ENCODE results near the gene HSD17B12. TPM values are rescaled to one million over a fixed set of nuclear protein-coding genes. Genes with fewer than 3 reads are reported as not detected.

HSD17B12 gene
- total RNA-seq, 1 donor from 2014 or later, result 48.4 TPM

DNA sequence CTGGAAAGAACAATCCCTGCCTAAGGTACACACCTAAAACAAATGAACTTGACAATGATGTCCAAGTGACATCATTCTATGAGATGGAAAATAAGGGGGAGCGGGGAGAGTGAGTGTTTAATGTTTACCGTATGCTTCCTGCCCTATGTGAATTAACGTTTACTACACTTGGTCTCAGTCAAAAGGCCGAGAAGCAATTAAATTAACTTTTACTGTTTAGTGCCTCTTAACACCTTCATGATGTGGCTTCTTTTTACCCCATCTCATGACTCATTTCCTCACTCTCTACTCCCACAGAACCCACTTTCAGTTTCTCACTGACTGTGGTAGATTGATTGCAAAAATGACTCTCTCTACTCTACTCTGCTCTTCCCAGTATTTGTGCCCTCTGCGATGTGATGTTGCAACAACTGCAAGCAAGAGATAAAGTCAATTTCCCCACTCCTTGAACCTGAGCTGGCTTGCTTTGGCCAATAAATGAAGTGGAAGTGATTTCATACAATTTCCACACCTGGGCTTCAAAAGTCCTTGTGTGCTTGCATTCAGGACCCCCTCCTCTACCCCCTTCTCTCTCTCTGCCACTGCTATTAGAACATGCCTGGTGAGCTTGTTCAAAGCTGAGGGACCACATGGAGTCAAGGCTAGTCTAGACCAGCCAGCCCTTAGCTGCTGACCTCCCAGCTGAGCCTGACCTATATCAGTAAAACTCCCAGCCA is 188.5 kb downstream of the HSD17B12 start:
- no peaks in the 10 kb centered on the region for H3K27me3 ChIP-seq
- TF ChIP-seq, protein P1, sequence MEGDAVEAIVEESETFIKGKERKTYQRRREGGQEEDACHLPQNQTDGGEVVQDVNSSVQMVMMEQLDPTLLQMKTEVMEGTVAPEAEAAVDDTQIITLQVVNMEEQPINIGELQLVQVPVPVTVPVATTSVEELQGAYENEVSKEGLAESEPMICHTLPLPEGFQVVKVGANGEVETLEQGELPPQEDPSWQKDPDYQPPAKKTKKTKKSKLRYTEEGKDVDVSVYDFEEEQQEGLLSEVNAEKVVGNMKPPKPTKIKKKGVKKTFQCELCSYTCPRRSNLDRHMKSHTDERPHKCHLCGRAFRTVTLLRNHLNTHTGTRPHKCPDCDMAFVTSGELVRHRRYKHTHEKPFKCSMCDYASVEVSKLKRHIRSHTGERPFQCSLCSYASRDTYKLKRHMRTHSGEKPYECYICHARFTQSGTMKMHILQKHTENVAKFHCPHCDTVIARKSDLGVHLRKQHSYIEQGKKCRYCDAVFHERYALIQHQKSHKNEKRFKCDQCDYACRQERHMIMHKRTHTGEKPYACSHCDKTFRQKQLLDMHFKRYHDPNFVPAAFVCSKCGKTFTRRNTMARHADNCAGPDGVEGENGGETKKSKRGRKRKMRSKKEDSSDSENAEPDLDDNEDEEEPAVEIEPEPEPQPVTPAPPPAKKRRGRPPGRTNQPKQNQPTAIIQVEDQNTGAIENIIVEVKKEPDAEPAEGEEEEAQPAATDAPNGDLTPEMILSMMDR (IDR thresholded peaks at IDR 0.05), result no peak
- intact Hi-C loops (cut with DNase I), result no loop called here

DNA sequence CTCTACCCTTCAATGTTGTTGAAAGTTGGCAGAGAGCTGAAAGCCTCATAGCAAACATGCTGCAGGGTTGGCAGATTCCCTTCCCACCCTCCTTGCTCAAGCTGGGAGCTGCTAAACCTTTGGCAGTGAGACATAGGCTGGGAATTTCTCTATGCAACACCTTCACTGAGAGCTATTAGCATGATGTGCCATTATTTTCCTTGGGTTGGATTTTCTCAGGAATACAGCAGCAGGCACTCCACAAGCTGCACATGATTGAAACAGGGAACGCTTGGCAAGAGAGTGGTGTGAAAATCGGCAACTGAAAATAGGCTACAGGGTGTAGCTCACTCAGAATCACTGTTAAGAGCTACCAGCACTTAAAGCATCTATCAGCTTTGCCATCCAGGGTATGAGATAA is 190.5 kb downstream of the HSD17B12 start:
- no peaks in the 10 kb centered on the region for H3K9me3 ChIP-seq
- no peaks in the 10 kb centered on the region for H3K4me1 ChIP-seq
- no peaks in the 10 kb centered on the region for H3K27me3 ChIP-seq
- intact Hi-C loops (cut with DNase I), result no loop called here
- TF ChIP-seq, protein P1 (IDR thresholded peaks at IDR 0.05), result no peak
- no peak for TF ChIP-seq POLR2A (IDR thresholded peaks at IDR 0.05)
- no peak for TF ChIP-seq POLR2AphosphoS5 (IDR thresholded peaks at IDR 0.05; ENCODE audit: insufficient read depth in 1 of 2, low read depth in 1 of 2)
- no peak overlapping the region for H3K4me3 ChIP-seq
- H3K36me3 ChIP-seq, result no peaks in the 10 kb centered on the region
- no peak for DNase-seq (ENCODE audit: extremely low spot score in 2 of 2)
- no peak overlapping the region for H3K27ac ChIP-seq

More for the DNA sequence above, 188.5 kb downstream of the HSD17B12 start:
- Histone ChIP-seq H3K27ac (no peak overlapping the region), H3K4me1 (no peaks in the 10 kb centered on the region), H3K9me3 (no peaks in the 10 kb centered on the region), H3K36me3 (no peaks in the 10 kb centered on the region), H3K4me3 (no peak overlapping the region)
- DNase-seq (ENCODE audit: extremely low spot score in 2 of 2), result no peak

DNA sequence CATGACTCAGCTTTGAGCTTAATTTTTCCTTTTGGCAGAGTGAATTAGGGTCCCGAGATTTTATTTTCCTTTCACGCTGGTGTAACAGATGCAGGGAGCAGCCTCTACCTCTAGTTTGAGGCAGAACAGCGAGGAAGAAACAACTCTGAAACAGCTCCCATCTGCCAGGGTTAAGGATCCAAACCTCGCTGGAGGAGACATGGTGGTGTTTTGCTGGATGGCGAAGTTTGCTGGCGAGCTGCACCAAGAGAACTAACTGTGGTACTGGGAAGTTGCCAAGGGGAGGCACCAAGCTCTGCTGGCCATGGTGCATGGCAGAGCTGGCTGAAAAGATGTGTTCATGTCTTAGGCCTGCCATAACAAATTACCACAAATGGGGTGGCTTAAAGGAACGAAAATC is 192.5 kb downstream of the HSD17B12 start:
- H3K27me3 ChIP-seq, result no peaks in the 10 kb centered on the region
- no peaks in the 10 kb centered on the region for H3K9me3 ChIP-seq
- no peak overlapping the region for H3K27ac ChIP-seq
- H3K36me3 ChIP-seq, result no peaks in the 10 kb centered on the region
- TF ChIP-seq, protein P1 (IDR thresholded peaks at IDR 0.05), result no peak
- TF ChIP-seq POLR2A (IDR thresholded peaks at IDR 0.05) (no peak), POLR2AphosphoS5 (IDR thresholded peaks at IDR 0.05; ENCODE audit: insufficient read depth in 1 of 2, low read depth in 1 of 2) (no peak)
- no peak for DNase-seq (ENCODE audit: extremely low spot score in 2 of 2)
- H3K4me1 ChIP-seq, result no peaks in the 10 kb centered on the region
- intact Hi-C loops (cut with DNase I), result no loop called here
- no peak overlapping the region for H3K4me3 ChIP-seq

DNA sequence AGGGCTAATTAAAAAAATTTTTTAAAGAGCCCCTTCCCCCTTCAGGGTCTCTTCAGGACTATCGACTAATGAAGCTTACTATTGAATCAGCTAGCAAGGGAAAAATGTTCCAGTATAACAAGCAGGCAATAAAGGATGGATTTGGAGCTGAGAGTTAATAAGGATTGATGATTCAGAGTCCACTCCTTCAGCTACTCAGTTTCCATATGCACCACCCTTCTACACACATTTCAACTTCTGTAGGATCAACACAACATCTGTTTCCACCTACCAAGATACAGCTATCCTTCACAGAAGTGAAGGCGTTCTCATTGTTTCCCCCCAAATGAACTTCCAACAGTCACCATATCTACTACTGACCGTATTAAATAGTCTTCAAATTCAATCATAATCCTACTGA is 193.5 kb downstream of the HSD17B12 start:
- Histone ChIP-seq H3K27me3 (no peaks in the 10 kb centered on the region), H3K27ac (no peak overlapping the region), H3K9me3 (no peaks in the 10 kb centered on the region), H3K4me3 (no peak overlapping the region), H3K4me1 (no peaks in the 10 kb centered on the region), H3K36me3 (no peaks in the 10 kb centered on the region)
- intact Hi-C loops (cut with DNase I), result no loop called here
- TF ChIP-seq POLR2AphosphoS5 (IDR thresholded peaks at IDR 0.05; ENCODE audit: insufficient read depth in 1 of 2, low read depth in 1 of 2) (no peak), POLR2A (IDR thresholded peaks at IDR 0.05) (no peak)
- TF ChIP-seq, protein P1 (IDR thresholded peaks at IDR 0.05), result no peak
- no peak for DNase-seq (ENCODE audit: extremely low spot score in 2 of 2)

DNA sequence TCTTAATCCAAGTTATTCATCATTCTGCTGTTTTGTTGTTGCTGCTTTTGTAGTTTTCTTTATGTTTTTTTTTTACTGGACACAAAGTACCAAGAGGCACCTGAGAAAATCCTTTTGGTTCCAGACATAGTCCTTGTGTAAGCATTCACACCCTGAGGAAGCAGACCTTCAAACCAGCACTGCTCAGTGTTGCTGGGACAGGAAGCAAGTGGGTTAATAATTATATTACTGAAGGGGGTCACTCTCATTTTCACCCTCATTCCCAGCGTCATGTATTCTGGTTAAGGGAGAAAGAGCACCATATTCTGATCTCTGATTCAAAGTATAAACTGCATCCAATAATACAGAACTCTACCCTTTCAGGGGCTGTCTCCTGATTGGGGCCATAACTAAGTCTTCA is 194.2 kb downstream of the HSD17B12 start:
- H3K27me3 ChIP-seq, result no peaks in the 10 kb centered on the region
- intact Hi-C loops (cut with DNase I), result no loop called here
- no peaks in the 10 kb centered on the region for H3K36me3 ChIP-seq
- no peak overlapping the region for H3K27ac ChIP-seq
- no peak for DNase-seq (ENCODE audit: extremely low spot score in 2 of 2)
- TF ChIP-seq POLR2AphosphoS5 (IDR thresholded peaks at IDR 0.05; ENCODE audit: insufficient read depth in 1 of 2, low read depth in 1 of 2), result no peak
- TF ChIP-seq, protein P1 (IDR thresholded peaks at IDR 0.05), result no peak
- no peak for TF ChIP-seq POLR2A (IDR thresholded peaks at IDR 0.05)
- H3K9me3 ChIP-seq, result no peaks in the 10 kb centered on the region
- H3K4me1 ChIP-seq, result no peaks in the 10 kb centered on the region
- no peak overlapping the region for H3K4me3 ChIP-seq
